Esophagus muscularis mucosa (tissue), 4 donors: ENCODE results near the gene L3HYPDH. TPM values are rescaled to one million over a fixed set of nuclear protein-coding genes. Genes with fewer than 3 reads are reported as not detected.
"Not testable (repeated sequence)": the region's sequence is repeated elsewhere in the genome, so short reads cannot be mapped to it uniquely, and the experiment has no call there.

Source experiments
- DNase-seq: peaks from one replicate; pipeline ENCODE4 v3.0.0-alpha.2; 2017; ENCODE audit errors: extremely low spot score
- H3K27ac ChIP-seq, 4 donors: fragments of 200-600 bp; sonication (generic); replicated peaks in 1 of 4; 1 replicate in 3 of 4; 2 replicates in 1 of 4; pipeline ENCODE4 v1.5.1; 2016 to 2019; ENCODE audit warnings: mild to moderate bottlenecking in 1 of 4
- H3K27me3 ChIP-seq, 4 donors: fragments of 200-600 bp; sonication (generic); one replicate each; pipeline versions ENCODE4 v1.5.1 to v1.6.0; 2016 to 2019
- H3K36me3 ChIP-seq, 4 donors: fragments of 200-600 bp; sonication (generic); one replicate each; pipeline ENCODE4 v1.5.1; 2016 to 2019
- H3K4me1 ChIP-seq, 4 donors: fragments of 200-600 bp; sonication (generic); one replicate each; pipeline ENCODE4 v1.5.1; 2016 to 2019
- H3K4me3 ChIP-seq, 4 donors: fragments of 200-600 bp; sonication (generic); 1 replicate in 2 of 4; 2 replicates in 2 of 4; pipeline ENCODE4 v1.5.1; 2016 to 2019; ENCODE audit warnings: mild to moderate bottlenecking in 4 of 4, moderate library complexity in 1 of 4
- H3K9me3 ChIP-seq, 4 donors: fragments of 200-600 bp; sonication (generic); 1 replicate in 3 of 4; 2 replicates in 1 of 4; pipeline ENCODE4 v1.5.1; 2016 to 2019
- CTCF ChIP-seq, 3 experiments: fragments of 200-600 bp in 2 of 3; fragments of 450-650 bp in 1 of 3; sonication (generic) in 2 of 3; IDR thresholded peaks; one replicate each; pipeline ENCODE4 v1.5.1; 2017 to 2019; ENCODE audit warnings: antibody characterized with exemption in 3 of 3, mild to moderate bottlenecking in 2 of 3, moderate library complexity in 1 of 3
- EP300 ChIP-seq: sonication (generic); formaldehyde crosslinking; IDR thresholded peaks from one replicate; pipeline ENCODE4 v1.6.1; 2017; ENCODE audit warnings: antibody characterized with exemption
- POLR2A ChIP-seq: fragments of 450-650 bp; IDR thresholded peaks from one replicate; pipeline ENCODE4 v1.6.1; 2017; ENCODE audit warnings: antibody characterized with exemption, moderate library complexity, mild to moderate bottlenecking, low read depth
- POLR2AphosphoS5 ChIP-seq, 2 donors: sonication (generic); formaldehyde crosslinking; IDR thresholded peaks; one replicate each; pipeline ENCODE4 v1.6.1; 2017; ENCODE audit warnings: antibody characterized with exemption in 2 of 2
- WGBS: methylation state at CpG from one replicate; pipeline ENCODE4 v1.1.5; 2018; 5-methylcytosine and 5-hydroxymethylcytosine counted together
- intact Hi-C: fragments of 100-400 bp; cut with DNase I; formaldehyde crosslinking; loops from one replicate; pipeline ENCODE4 v1.15.1; 2023
- total RNA-seq, 4 donors: library from RNA; depleted of rRNA; stranded (reverse); fragments of >200 nt; gene quantifications; one replicate each; pipeline versions ENCODE4 v1.1.0 to v1.2.1, GENCODE V29; 2016

Gene L3HYPDH
- total RNA-seq, 4 donors from 2014 or later: 20.2 to 32.2 (median 26.0) TPM

GRCh38 chr14:59460378-59460777, 23.8 kb downstream of the L3HYPDH start:
- no peak for DNase-seq
- no peaks in the 10 kb centered on the region for H3K27me3 ChIP-seq
- WGBS: 97% methylated on average over 1 of the region's 1 CpG
- no peak overlapping the region for H3K4me3 ChIP-seq
- H3K36me3 ChIP-seq: peaks cover 0 to 13% (median 2%) of the 10 kb centered on the region in 4 donors
- H3K9me3 ChIP-seq: no peaks in the 10 kb centered on the region
- no peak for TF ChIP-seq POLR2A
- no peak for TF ChIP-seq EP300
- peaks cover 9 to 18% (median 16%) of the 10 kb centered on the region in 4 donors for H3K4me1 ChIP-seq
- intact Hi-C loops: no loop called here
- no peak overlapping the region for H3K27ac ChIP-seq

- no peak overlapping the region for H3K4me3 ChIP-seq
- no peak overlapping the region for H3K27ac ChIP-seq
- TF ChIP-seq CTCF (IDR thresholded peaks at IDR 0.05) (no peak), EP300 (no peak)
- no peaks in the 10 kb centered on the region for H3K27me3 ChIP-seq
- H3K4me1 ChIP-seq: peaks cover 0 to 11% (median 6%) of the 10 kb centered on the region in 4 donors
- intact Hi-C loops: loop anchor here (10.0 kb wide), 1 partner anchor 424 kb away; no protein-coding TSS in a partner anchor
- H3K36me3 ChIP-seq: peaks cover 0 to 18% (median 2%) of the 10 kb centered on the region in 4 donors
- DNase-seq: no peak
- H3K9me3 ChIP-seq: no peaks in the 10 kb centered on the region
- WGBS: 100% methylated on average over 2 of the region's 2 CpGs
Observed at GRCh38 chr14:59458486-59458885, 25.7 kb downstream of the L3HYPDH start.

- no peak for DNase-seq
- no peaks in the 10 kb centered on the region for H3K9me3 ChIP-seq
- no peak overlapping the region for H3K27ac ChIP-seq
- H3K27me3 ChIP-seq: no peaks in the 10 kb centered on the region
- no peak overlapping the region for H3K4me3 ChIP-seq
- intact Hi-C loops: loop anchor here (10.0 kb wide), 1 partner anchor 421 kb away; no protein-coding TSS in a partner anchor
- TF ChIP-seq CTCF (IDR thresholded peaks at IDR 0.05): no peak
- TF ChIP-seq POLR2A: no peak
- no peak for TF ChIP-seq POLR2AphosphoS5 (IDR thresholded peaks at IDR 0.05)
- TF ChIP-seq EP300: no peak
- H3K36me3 ChIP-seq: peaks cover 0 to 18% (median 2%) of the 10 kb centered on the region in 4 donors
- WGBS: 94% methylated on average over 1 of the region's 1 CpG
- H3K4me1 ChIP-seq: peaks cover 0 to 8% (median 0%) of the 10 kb centered on the region in 4 donors
Observed at GRCh38 chr14:59455411-59455810, 28.8 kb downstream of the L3HYPDH start.

- no peaks in the 10 kb centered on the region for H3K27me3 ChIP-seq
- H3K4me1 ChIP-seq: peaks cover 0 to 8% (median 0%) of the 10 kb centered on the region in 4 donors
- H3K4me3 ChIP-seq: no peak overlapping the region
- TF ChIP-seq EP300: no peak
- peak in 1 of 2 donors; percentile 22 for TF ChIP-seq POLR2AphosphoS5 (IDR thresholded peaks at IDR 0.05)
- intact Hi-C loops: loop anchor here (10.0 kb wide), 1 partner anchor 419 kb away; no protein-coding TSS in a partner anchor
- H3K36me3 ChIP-seq: peaks cover 0 to 18% (median 2%) of the 10 kb centered on the region in 4 donors
- whole genome bisulfite sequencing: 64% methylated on average over 2 of the region's 2 CpGs
- no peaks in the 10 kb centered on the region for H3K9me3 ChIP-seq
- DNase-seq: no peak
- peak overlapping the region in 2 of 4 donors; percentile 11 to 38 for H3K27ac ChIP-seq
Observed at GRCh38 chr14:59454139-59454538, 30.1 kb downstream of the L3HYPDH start.

DNA sequence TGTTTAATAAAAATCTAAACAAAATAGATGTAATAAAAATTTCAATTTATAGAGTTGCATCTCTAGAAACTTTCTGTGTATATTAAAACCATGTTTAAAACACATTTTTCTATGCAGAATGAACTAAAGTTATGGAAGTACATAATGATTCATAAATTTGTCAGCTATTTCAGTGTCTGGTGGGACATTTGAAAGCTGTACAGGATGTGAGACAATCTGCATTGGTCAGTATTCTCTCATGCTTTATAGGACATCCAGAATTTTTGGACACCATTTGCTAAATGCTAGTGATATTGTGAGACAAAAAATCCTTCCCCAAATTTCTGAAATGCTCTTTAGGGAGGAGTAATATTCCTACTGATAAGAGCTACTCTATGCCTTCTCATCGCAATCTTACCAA, 32.4 kb downstream of the L3HYPDH start:
- H3K9me3 ChIP-seq: no peaks in the 10 kb centered on the region
- intact Hi-C loops: loop anchor here (10.0 kb wide), 1 partner anchor 417 kb away; no protein-coding TSS in a partner anchor
- no peak for TF ChIP-seq EP300
- no peak for TF ChIP-seq CTCF (IDR thresholded peaks at IDR 0.05)
- no peak for TF ChIP-seq POLR2A
- H3K4me3 ChIP-seq: no peak overlapping the region
- DNase-seq: no peak
- H3K27ac ChIP-seq: no peak overlapping the region
- no peaks in the 10 kb centered on the region for H3K27me3 ChIP-seq
- H3K36me3 ChIP-seq: peaks cover 0 to 17% (median 2%) of the 10 kb centered on the region in 4 donors
- H3K4me1 ChIP-seq: peaks cover 0 to 8% (median 0%) of the 10 kb centered on the region in 4 donors
- WGBS: 97% methylated on average over 1 of the region's 1 CpG

DNA sequence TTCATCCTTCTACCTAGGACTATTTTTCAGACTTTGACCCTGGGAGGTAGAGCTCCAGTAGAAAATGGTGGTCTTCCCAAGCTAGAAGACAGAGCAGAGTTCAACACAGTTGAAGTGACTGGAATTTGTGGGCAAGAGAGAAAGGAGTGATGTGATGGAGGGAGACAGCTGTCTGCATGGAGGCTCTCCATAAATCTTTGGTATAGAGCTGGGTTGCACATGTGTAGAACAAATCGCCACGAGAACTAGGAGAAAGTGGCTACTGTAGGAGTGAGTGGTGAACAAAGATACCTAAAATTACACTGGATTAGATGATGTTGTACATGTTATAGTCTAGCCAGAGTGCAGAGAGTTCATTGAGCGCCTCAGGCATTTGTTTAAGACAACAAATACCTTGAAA, 33.5 kb downstream of the L3HYPDH start:
- no peaks in the 10 kb centered on the region for H3K27me3 ChIP-seq
- TF ChIP-seq POLR2AphosphoS5 (IDR thresholded peaks at IDR 0.05): no peak
- no peak for TF ChIP-seq POLR2A
- no peak for TF ChIP-seq CTCF (IDR thresholded peaks at IDR 0.05)
- TF ChIP-seq EP300: no peak
- 97% methylated on average over 3 of the region's 3 CpGs for WGBS

GRCh38 chr14:59448673-59449072, 35.5 kb downstream of the L3HYPDH start:
- H3K9me3 ChIP-seq, H3K36me3 ChIP-seq, intact Hi-C loops, H3K27me3 ChIP-seq, H3K4me3 ChIP-seq, DNase-seq, H3K27ac ChIP-seq: not testable (repeated sequence)
- 93% methylated on average over 2 of the region's 2 CpGs for WGBS
- H3K4me1 ChIP-seq: peaks cover 0 to 11% (median 9%) of the 10 kb centered on the region in 4 donors

More for the DNA sequence above, 33.5 kb downstream of the L3HYPDH start:
- peaks cover 0 to 8% (median 0%) of the 10 kb centered on the region in 4 donors for H3K4me1 ChIP-seq
- H3K36me3 ChIP-seq: peaks cover 0 to 11% (median 2%) of the 10 kb centered on the region in 4 donors
- H3K4me3 ChIP-seq: no peak overlapping the region
- no peak for DNase-seq
- intact Hi-C loops: loop anchor here (10.0 kb wide), 1 partner anchor 416 kb away; no protein-coding TSS in a partner anchor
- H3K9me3 ChIP-seq: no peaks in the 10 kb centered on the region
- no peak overlapping the region for H3K27ac ChIP-seq
